ENCODE results near the gene TAPBP.
A peak's percentile ranks its signal among the peaks of the same experiment; 100 is the strongest.

TAPBP gene

DNA sequence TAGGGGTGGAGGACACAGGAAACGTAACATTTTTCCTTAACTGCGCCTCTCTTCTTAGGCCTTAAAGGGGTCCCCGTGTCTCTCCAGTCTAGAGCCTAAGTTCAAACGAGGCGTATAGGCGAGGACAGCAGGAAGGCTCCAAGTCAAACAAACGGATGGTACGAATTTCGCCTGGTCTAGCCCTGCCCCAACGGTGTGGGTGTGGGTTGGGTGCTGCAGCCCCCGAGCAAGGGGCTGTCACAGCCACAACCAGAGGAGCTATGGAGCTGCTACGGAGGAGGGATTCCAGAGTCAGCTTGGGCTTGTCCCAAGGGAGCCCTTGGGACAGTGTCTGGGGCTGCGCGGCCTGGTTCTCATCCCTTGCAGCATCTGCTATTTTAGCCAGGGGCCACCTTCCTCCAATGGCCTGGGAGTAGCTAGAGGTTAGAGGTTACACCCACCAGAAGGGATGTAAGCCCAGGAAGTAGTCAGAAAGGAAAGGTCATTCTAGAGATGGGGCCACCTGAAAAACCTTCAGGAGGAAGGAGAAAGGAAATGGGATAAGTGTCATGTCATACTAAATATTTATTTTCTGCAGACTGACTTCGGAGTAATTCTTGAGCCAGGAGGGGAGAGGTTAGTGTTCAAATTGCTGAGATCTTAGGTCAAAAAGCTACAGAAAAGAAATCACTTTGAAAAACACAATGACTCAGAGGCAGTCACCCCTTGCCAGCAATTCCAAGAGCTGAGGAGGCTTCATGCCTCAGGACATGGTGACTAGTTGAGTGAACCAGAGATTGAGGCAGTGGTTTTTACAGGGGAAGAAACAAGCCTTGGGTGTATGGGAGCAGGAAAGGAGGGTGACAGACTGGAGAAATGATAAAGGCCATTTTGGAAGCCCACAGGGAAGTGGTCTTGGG lies 63.9 kb downstream of the TAPBP start:
- Histone ChIP-seq H3K36me3 (ENCODE audit: control insufficient read depth, insufficient read depth, low read length) (no peaks in the 10 kb centered on the region), H3K9me3 (ENCODE audit: control insufficient read depth, low read length) (no peaks in the 10 kb centered on the region)

More for the DNA sequence above, 63.9 kb downstream of the TAPBP start:
- Histone ChIP-seq H3K79me2 (no peaks in the 10 kb centered on the region), H3K4me2 (ENCODE audit: low read length) (peak overlapping the region; percentile 93), H3K27ac (peak overlapping the region; percentile 94), H2AFZ (peak overlapping the region; percentile 89), H3K27me3 (ENCODE audit: control insufficient read depth, insufficient read depth, low read length) (no peaks in the 10 kb centered on the region), H3K9ac (peak overlapping the region; percentile 42), H3K4me1 (peaks cover 10% of the 10 kb centered on the region), H3K4me3 (ENCODE audit: low read depth, low read length) (peak overlapping the region; percentile 71)
- TF ChIP-seq CTCF (IDR thresholded peaks at IDR 0.05) = no peak

All from parathyroid adenoma (tissue), 2 donors.